Stimulated activated CD4-positive, alpha-beta T cell treated with anti-CD3 and anti-CD28 coated beads, TNF-alpha, amount 100 ng/mL, for 1 hour (primary cell): Measurements from ENCODE around the gene POLR3A.
"Not testable (repeated sequence)": the region's sequence is repeated elsewhere in the genome, so short reads cannot be mapped to it uniquely, and the experiment has no call there.

ENCODE experiments used
- DNase-seq, 3 donors: peaks; one replicate each; pipeline ENCODE4 v3.0.0-alpha.2; 2020; ENCODE audit warnings: low read depth in 3 of 3, low spot score in 1 of 3

The POLR3A gene

DNA sequence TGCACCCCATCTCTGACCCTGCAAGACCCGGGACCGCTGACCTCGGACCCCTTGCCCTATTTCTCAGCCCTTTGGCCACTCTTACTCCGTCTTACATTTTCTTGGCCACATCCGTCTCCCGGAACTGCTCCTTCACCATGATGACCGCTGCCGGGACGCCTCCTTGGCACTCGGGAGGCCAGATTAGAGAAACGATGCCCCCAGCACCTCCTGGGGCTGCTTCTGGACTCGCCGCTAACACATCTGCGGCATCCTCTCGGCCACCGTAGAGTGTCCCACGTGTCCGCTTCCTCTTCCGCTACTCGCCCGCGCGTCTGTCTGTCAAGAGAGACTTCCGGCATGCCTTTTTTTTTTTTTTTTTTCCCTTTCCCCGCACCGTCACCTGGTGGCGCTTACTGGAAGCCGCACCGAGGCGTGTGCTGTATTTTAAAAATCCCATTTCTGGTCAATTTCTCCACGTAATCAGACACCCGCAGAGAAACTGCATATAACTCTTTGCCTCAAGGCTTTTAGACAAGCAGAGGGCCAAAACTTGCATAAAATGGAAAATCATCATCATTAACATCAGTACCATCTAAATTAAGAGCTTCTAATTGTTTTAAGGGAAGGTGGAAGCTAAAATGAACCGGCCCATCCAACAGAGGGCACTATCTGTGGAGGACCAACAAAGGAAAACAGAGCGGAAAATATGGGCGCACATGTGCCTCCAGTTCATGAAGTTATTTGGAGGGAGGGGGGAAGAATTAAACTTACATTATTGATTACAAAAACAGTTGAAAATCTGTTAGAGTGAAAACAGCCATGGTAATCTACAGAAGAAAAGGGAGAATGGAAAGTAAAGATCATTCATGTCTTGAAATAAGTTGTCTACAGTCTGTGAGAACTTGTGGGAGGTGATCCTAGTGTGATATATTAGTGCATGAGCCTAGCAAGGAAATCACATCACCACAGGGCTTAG is at the start of gene POLR3A:
TSS of gene POLR3A (minus strand) at position 247 of the 958 bp plus-strand sequence. CDS start at position 139, 108 bp downstream.
- peak; percentile 82 to 86 (median 86) for DNase-seq

- DNase-seq, result no peak
These were observed 49.4 kb upstream of the POLR3A start for GRCh38 chr10:78078539-78079330.

DNA sequence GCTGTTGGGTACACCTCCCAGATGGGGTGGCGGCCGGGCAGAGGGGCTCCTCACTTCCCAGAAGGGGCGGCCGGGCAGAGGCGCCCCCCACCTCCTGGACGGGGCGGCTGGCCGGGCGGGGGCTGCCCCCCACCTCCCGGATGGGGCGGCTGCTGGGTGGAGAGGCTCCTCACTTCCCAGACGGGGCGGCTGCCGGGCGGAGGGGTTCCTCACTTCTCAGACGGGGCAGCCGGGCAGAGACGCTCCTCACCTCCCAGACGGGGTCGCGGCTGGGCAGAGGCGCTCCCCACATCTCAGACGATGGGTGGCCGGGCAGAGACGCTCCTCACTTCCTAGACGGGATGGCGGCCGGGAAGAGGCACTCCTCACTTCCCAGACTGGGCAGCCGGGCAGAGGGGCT is 46.5 kb upstream of the POLR3A start:
- not testable (repeated sequence) for DNase-seq

- no peak for DNase-seq
These were observed 43.2 kb upstream of the POLR3A start for GRCh38 chr10:78072504-78072903.

- DNase-seq, result no peak
These were observed 42.5 kb upstream of the POLR3A start for GRCh38 chr10:78071857-78072179.

- DNase-seq, result no peak
These were observed 42.0 kb upstream of the POLR3A start for GRCh38 chr10:78071140-78071856.

DNA sequence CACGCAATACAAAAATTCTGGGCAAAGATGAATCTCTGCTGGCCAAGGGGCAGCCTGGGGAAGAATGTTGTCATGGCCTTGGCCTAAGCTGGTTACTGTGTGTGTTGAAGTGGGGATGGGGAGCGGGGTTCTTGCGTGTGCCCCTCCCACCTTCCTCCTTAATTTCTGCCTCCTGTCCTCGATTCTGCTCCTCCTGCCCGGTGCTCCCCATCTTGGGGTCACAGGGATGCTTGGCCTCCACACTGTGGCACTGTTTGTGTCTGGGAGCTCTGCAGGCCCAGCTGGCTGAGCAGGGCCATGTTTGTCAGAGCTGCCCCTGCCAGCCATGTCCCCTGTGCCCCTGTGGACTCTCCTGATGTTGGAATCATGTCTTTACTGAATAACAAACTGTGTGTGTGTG is 41.4 kb upstream of the POLR3A start:
- DNase-seq, result no peak

GRCh38 chr10:78070064-78070463 is 40.7 kb upstream of the POLR3A start:
- not testable (repeated sequence) for DNase-seq

DNA sequence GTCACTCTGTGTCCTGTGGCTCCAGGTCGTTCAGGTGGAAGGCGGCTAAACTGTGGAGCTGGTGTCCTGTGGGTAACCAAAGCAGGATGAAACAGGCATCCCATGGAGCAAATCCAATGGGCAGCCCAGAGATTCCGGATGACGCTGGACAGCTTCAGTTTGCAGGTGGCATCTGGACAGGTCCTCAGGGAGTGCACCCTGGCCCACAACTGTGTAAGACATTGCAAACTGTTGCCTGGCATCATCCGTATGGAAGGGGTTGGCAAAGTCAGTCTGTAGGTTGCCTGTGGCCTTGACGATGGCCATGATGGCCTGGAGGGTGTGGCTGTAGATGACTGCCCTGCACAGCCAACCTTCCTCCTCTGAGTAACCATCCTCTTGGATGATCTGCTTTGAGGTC is 39.8 kb upstream of the POLR3A start:
- DNase-seq, result no peak

- no peak for DNase-seq
These were observed 37.6 kb upstream of the POLR3A start for GRCh38 chr10:78066728-78067430.

DNA sequence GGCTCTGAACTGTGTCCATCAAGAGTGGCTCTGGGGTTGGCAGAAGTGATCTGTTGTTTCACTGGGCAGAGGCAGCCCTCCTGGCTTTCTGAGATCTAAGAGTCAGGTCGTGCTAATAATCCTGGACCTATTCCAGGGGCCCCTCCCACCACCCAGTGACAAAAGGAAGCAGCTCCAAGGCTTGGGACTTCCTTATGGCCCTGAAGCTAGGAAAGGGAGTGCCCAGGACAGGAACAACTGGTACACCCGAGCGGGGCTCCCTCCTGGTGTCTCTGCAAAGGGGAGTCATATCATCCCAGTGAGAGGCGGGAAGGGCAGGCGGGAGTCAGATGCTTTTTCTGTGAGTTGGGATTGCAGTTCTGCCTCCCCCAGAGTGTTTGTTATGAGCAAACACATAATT is 36.7 kb upstream of the POLR3A start:
- DNase-seq, result no peak

- DNase-seq, result no peak
These were observed 36.3 kb upstream of the POLR3A start for GRCh38 chr10:78065611-78066010.

GRCh38 chr10:78064919-78065318 is 35.6 kb upstream of the POLR3A start:
- DNase-seq, result not testable (repeated sequence)

DNA sequence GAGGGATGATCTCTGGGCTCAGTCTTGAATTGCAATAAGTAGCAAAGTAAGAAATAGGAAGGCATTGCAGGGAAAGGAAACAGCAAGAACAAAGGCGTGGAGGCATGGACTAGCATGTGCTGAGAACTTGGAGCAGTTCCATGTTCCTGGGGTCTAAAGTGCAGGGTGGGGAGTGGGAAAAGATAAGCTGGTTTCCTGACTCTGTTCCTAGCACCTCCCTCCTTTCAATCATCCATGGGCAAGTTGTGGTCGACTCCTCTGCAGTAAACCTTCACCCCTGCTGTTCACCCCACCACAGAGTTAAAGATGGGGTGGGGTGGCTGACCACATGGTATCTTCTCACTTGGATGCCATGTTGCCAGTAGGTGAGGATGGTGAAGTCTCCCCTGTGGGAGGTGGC is 33.9 kb upstream of the POLR3A start:
- no peak for DNase-seq

DNA sequence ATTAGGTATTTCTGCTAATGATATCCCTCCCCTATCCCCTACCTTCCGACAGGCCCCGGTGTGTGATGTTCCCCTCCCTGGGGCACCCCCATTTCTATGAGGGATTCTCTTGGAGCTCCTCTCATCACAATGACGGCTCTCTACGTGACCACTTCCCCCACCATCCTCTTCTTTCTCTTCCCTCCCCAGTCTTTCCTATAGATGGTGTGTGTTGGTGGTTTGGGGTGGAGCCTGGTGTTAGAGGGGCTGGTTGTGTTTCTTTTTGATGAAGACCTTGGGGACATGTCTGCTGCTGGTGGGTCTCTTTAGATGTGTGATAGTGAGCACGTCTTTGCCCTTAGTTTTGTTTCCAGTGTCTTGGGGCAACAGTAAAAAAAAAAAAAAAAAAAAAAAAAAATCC is 33.0 kb upstream of the POLR3A start:
- DNase-seq, result no peak

DNA sequence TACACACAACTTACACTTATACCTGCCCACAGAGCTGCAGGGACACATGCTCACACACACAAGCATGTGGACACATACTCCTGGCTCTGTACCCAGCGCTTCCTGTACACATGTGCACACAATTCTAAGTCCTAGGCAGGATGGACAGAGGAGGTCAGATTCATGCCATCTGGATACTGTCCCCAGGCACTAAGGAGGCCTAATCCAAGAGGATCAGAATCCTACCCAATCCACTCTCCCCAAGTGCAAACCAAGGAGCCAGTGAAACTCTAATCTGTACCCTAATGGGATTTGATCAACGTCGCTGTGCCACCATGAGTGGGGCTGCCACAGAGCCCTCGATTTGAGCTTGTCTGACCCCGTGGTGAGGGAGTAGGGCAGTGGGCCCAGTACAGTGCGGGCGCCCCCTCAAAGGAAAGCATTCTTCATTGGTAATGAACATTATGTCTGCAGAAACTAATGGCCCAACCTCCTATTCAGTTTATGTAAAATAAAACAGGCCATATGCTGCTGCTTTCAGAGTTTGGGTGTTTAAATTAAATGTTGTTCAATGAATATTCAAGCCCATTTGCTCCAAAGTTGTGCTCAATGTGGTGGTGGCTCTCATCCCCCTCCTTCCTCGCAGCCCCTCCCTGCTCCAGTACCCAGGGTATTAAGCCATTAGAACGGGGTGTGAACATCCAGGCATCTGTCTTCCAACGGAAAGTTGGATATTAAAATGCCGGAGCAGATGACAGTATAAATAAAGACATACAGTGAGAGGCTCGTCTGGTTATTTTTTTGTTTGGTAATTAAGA is 30.8 kb upstream of the POLR3A start:
- no peak for DNase-seq

DNA sequence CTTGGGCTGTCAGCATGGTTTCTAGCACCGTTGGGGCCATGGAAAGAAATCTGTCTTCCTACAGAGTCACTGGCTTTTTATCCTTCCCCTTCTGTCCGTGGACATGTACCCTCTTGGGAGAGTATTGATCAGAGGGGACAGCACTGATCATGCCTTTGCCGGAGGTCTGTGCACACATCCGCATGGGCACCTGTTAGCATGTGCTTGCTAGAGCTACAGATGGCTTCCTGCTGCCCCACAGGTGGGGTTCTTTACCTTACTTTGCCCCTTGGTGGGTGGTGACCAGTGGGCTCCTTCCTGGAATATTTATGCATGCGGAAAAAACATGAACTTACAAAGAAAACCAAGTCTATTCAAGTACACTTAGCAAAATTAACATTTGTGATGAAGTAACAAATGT is 29.2 kb upstream of the POLR3A start:
- no peak for DNase-seq

DNA sequence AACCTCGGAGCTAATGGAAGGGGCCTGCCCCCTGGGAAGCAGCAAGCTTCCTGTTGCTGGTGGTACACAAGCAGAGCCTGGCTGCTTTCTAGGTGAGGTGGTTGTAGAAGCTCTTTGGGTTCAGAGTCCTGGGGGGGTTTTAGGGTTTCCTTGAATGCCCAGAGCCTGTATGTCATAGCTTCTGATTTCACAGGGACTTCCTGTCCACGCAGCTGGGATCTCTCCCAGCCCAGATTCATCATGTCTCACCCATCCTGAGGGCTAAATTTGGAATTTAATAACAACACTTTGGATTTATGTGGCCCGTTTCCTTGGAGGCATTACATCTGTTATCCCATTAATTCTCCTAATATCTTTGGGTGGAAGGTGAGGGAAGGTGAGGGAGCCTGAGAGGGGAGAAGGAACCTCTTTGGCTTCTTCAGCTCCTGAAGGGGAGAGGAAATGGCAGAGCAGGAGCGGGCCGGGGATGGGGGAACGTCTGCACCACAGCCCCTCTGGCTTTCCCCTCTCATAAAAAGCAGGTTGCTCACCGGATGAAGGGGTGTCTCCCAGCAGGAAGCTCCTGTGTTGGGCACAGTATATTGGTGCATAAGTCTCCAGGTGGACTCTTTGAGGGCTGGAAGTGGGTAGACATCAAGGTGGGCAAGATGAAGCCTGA is 24.0 kb upstream of the POLR3A start:
- DNase-seq, result no peak

- DNase-seq, result no peak
These were observed 20.5 kb upstream of the POLR3A start for GRCh38 chr10:78049851-78050250.
